ENCODE measurements around the gene TCEAL7.
A peak's percentile ranks its signal among the peaks of the same experiment; 100 is the strongest.
"Not testable (repeated sequence)": the region's sequence is repeated elsewhere in the genome, so short reads cannot be mapped to it uniquely, and the experiment has no call there.

TCEAL7 gene, protein sequence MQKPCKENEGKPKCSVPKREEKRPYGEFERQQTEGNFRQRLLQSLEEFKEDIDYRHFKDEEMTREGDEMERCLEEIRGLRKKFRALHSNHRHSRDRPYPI

DNA sequence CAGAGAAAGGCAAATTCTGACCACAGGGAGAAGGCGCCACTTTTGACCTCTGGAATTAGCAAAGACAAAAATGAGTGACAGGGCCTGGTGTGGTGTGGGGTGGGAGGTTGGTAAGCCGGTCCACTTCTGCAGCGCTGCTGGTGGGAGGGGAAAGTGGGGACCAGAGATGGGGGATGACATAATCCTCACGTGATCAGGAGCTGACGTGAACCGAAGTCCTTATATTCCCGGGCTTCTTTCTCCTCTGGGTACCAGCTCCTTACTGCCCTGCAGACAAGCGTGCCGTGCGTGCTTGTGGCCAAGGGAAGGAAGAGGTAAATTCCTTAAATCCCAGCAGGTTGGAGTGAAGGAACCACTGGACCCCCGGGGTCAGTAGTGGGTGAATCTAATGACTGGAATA lies at the start of gene TCEAL7:
TCEAL7 (plus strand) TSS at position 249 of the 400 bp plus-strand sequence. CDS start 1,165 bp downstream, outside the sequence.
- no peak for DNase-seq (ENCODE audit: low spot score)

DNA sequence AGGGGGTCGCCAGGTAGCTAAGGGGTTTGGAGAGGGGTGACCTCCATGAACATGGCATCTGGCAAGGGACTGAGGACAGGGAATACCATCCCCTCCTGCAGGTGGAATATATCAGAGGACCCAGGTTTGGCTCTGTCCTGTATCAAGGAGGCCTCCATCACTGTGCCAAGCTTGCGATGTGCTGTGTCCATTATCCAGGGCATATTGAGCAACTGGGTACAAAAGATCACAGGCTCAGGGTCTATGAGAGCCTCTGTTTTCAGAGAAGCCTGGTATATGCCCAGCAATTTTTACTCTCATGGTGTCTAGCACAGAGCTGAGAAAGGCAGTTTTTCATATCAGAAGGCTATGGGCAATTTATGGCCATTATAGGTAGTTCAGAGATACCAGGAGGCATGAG lies 36.9 kb upstream of the TCEAL7 start:
- DNase-seq (ENCODE audit: low spot score) = no peak

DNA sequence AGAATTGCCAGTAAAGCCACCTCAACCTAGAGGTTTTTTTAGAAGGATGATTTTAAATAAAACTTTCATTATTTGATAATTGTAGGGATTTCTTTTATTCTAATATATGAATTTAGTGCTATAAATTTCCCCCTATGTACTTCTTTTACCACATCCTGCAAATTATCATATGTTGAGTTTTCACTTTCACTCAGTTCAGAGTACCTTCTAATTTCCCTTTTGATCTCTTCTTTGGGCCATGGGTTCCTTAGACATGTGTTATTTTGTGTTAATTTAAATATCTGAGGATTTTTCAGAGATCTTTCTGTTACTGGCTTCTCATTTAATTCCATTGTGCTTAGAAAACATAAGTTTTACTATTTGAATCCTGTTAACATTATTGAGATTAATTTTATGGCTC lies 25.3 kb upstream of the TCEAL7 start:
- no peak for DNase-seq (ENCODE audit: low spot score)

DNA sequence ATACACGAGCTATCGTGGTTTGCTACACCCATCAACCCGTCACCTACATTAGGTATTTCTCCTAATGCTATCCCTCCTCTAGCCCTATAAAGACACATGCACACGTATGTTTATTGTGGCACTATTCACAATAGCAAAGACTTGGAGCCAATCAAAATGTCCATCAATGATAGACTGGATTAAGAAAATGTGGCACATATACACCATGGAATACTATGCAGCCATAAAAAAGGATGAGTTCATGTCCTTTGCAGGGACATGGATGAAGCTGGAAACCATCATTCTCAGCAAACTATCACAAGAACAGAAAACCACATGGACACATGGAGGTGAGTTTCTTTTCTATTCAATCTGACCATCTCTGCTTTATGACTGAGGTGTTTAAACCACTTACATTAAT lies 24.4 kb upstream of the TCEAL7 start:
- not testable (repeated sequence) for DNase-seq (ENCODE audit: low spot score)

DNA sequence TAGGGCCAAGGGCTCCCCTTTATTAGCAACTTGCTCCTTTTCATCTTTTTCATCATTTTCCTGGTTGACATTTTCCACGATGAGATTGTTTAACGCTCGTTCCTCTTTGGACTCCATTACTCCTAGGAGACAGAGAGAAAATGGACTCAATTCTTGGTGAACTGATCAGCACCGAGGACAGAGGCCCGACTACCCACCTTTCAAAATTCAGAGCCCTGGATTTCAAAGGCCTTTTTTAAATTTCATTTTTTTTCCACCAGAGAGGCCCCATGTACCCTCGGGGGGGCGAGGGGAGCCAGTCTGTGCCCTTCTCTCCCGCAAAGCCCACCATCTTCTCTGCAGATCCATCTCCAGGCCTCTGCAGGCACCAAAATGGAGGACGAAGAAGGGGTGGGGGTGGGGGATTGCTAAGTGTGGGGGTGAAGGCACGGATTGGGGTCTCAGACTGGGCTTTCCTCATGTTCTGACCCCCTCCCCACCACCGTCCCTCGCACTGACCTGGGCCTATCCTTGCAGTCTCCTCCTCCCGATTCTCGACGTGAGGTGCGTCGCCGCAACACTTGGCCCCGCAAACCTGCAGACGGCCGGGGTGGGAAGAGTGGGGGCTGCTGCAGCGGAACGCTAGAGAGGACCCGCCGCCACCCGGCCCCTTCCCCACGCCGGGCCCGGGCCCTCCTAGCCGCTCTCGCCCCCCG lies 20.0 kb upstream of the TCEAL7 start:
- no peak for DNase-seq (ENCODE audit: low spot score)

DNA sequence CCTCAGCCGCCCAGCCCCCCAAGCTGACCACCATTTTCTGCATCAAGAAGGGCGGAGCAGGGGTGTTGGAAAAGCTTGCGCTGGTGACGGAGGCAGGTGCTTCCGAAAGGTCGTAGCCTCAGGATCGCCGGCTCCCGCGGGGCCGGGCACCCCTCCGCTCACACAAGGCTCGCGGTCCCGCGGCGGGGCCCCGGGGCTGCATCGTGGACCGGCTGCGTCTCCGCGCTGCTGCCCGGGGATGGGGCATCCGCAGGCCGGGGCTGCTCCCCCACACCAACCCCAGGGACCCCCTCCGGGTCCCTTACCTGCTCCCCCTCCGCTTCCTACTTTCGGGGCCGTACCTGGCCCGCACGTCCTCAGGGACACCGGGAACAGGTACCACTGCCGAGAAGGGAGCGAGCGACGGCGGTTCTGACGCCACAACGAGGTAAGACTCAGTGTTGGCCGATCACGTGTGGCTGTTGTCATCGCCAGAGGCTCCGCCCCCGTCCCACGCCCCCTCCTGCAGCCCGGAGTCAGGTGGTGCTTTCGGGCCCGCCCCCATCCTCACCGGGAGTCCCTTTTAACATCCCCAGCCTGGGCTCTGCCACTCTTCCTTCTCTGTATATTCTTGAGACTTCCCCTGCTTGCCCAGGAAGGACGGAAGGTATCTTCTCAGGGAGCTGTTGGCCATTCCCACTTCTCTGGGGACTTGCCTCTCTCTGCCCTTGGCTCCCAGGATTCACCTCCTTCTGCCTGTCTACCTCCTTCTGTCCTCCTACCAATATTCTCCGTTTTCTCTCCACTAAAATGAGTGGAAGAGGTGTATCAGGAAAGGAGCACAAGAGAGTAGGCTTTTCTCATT lies 19.3 kb upstream of the TCEAL7 start, which contains the start of gene BEX2:
BEX2 (minus strand) TSS at position 436 of the 844 bp plus-strand sequence. CDS start 1,014 bp downstream, outside the sequence.
- peak; percentile 71 for DNase-seq (ENCODE audit: low spot score)

DNA sequence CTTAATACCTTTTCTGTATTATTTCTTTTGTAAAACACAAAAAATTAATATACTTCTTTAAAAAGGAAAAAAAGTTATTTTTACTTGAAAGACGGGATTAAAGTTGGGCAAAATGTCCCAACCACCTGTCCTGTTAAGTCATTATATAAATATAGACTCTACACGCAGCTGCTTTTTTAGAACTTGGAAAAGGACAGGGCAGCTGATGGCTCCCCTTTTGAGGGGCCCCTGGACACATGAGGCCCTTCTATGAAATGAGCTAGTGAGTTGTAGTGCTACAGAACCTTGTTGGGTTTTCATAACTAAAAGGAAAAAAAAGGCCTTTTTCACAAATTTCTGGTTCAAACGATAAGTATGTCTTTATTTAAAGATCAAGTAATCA lies 18.6 kb upstream of the TCEAL7 start:
- no peak for DNase-seq (ENCODE audit: low spot score)

DNA sequence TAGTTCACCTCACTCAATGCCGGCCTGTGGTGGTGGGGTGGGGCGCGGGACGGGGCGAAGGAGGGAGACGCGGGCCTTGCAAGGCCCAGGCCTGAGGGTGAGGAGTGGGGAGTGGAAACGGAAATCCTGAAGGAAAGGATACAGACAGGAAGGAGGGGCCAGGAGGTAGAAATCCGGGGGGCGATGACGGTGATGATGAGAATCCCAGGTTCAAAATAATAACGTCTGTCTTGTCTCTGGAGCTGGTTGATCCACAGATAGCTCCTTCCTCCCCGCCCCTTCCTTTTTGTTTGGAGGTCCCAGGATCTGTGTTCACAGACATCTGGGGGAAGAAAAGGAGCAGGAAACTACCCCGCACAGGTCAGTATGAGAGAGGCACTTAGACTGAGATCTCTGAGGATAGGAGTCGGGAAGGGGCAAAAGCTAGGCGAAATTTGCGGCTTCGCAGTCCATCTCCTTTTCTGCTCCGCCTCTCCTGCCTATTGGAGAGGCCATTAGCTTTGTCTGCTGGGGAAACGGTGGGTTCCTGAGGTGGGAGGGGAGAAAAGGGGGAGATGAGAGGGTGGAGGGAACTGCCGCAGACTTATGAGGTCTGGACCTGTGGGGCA lies 746 bp downstream of the TCEAL7 start:
- no peak for DNase-seq (ENCODE audit: low spot score)

DNA sequence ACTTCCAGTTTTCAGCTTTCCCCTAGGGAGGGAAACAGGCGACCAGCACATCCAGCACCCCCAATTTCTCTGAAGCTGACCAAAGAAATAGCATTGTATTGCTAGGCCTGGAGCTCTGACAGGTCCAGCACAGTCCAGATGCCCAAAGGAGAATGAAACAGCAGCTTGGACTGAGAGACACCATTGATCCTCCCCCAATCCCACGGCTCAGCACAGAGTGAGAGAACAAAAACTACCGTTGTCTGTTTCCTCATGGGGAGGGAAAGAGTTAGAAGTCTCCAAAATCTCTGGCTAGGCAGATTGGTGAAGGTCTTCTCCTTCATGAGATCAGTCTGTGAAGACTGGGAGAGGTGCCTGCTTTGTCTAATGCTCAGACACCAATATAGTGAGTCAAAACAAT lies 8.6 kb downstream of the TCEAL7 start:
- DNase-seq (ENCODE audit: low spot score) = no peak

DNA sequence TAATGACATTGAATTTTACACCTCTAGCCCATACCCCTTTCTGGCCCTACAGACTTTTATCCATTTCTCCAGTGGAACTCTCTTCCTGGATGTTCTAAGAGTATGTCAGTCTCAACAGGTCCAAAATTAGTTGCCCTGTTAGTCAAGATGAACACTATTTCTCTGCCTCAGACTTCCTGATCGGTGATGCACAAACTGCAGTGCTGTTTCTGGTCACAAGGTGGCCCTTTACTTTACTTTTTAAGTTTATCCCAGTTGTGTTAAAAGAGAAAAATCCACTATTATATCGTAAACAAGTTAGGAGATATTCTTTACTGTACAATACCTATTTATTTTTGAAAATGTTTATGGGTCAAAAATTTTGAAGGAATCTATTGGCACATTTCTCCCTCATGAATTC lies 13.1 kb downstream of the TCEAL7 start:
- DNase-seq (ENCODE audit: low spot score) = peak; percentile 32

DNA sequence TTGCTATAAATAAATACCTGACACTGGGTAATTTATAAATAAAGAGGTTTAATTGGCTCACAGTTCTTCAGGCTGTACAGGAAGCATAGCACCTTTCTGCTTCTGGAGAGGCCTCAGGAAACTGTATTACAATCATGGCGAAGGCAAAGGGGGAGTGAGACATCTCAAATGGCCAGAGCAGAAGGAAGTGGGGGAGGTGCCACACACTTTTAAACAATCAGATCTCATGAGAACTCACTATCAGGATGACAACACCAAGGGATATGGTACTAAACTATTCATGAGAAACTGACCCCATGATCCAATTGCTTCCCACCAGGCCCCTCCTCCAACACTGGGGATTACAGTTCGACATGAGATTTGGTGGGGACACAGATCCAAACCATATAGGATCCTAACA lies 14.6 kb downstream of the TCEAL7 start:
- DNase-seq (ENCODE audit: low spot score) = no peak

DNA sequence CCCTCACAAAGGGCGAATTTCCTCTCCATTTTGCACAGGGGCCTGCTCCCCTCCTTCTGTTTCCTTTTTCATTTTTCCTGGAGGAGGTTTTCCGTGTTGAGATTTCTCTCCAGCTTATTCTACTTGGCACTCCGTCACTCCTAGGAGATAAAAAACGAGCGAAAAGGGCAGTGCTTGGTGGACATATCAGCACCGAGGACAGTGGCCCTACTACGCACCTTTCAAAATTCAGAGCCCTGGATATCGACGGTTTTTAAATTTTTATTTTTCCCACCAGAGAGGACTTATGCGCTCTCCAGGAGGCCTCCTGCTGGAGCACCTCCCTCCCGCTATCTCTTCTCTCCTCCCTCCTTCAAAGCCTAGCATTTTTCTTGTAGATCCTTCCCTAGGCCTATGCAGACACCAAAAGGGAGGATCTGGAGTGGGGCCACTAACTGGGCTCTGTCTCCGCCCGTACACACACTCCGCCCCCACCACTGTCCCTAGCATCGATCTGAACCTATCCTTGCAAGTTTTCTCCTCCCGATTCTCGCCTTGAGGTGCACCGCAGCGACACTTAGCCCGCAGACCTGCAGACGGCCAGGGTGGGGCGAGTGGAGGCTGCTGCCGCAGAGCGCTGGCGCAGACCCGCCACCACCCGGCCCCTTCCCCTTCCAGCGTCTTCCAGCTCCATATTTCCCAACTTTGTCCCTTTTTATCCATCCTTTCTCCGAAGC lies 17.8 kb downstream of the TCEAL7 start:
- no peak for DNase-seq (ENCODE audit: low spot score)

DNA sequence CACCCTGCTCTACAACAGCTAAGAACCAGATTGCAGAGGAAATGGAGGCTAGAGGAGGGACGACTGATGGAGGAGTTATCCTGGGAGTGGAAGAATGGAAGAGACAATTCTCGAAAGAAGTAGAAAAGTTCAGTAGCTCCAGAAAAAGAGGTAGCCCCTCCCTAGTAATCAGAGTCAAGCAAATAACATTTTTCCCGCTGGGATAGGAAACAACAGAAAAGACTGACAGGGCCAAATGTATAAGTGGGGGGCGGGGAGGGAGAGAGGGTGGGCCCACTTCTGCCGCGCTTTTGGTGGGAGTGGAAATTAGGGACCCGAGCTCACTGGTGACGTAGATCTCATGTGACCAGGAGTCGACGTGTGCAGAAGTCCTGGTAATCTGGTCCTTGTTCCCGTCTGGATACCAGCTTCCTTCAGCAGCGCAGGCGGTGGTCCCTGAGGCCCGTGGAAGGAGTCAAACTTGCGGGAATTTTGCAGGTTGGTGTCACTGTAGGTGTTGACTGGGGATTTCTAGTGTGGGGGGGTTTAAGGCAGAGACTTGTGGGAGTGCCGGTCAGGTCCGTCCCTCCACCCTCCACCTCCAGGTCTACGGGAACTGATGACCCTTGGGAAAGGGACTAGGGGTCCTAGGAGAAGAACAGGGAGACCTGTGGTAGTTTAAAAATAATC lies 26.2 kb downstream of the TCEAL7 start, which contains the start of gene TCEAL9:
TCEAL9 (plus strand) TSS at position 377 of the 669 bp plus-strand sequence. CDS start 1,179 bp downstream, outside the sequence.
- peak; percentile 59 for DNase-seq (ENCODE audit: low spot score)

DNA sequence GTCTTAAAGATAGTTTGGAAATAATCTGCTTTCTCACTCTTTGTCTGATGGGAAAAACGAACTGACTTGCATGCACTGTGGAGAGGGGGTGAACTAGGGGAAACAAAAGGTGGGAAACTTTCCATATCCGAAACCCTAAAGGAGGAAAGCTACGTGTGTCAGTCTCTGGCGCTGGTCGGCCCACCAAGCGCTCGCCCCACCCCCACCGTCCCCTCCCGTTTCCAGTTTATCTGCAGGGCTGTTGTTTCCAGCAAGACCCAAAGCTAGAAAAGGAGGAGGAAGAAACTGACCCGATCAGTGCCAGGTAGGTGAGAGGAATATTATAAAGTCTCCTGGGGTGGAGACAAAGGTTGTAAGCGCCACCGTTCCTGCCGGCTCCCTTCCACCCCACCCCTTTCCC lies 26.8 kb downstream of the TCEAL7 start:
- DNase-seq (ENCODE audit: low spot score) = no peak

DNA sequence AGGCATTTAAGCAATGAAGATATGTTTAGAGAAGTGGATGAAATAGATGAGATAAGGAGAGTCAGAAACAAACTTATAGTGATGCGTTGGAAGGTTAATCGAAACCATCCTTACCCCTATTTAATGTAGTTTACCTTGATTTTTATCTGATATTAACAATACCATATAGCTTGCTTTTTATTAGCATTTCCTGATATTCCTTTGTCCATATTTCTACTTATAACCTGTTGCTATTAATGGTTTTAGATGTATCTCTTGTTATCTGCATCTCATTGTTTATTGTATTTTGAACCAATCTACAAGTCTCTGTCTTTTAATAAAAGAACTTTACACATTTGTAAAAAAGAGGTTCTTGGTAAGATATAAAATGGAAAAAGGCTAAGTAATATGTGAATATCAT lies 27.8 kb downstream of the TCEAL7 start:
- no peak for DNase-seq (ENCODE audit: low spot score)

DNA sequence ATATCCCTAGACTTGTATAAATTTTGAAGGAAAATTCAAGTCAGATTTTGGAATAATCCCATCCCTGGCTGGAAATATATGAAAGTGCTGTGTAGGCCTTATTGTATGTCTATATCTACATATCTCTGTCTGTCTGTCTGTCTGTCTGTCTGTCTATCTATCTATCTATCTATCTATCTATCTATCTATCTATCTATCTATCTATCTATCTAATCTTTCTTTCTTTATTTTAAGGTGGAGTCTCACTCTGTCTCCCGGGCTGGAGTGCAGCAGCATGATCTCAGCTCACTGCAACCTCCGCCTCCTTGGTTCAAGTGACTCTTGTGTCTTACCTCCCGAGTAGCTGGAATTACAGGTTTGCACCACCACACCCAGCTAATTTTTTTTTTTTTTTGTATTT lies 29.6 kb downstream of the TCEAL7 start:
- not testable (repeated sequence) for DNase-seq (ENCODE audit: low spot score)

DNA sequence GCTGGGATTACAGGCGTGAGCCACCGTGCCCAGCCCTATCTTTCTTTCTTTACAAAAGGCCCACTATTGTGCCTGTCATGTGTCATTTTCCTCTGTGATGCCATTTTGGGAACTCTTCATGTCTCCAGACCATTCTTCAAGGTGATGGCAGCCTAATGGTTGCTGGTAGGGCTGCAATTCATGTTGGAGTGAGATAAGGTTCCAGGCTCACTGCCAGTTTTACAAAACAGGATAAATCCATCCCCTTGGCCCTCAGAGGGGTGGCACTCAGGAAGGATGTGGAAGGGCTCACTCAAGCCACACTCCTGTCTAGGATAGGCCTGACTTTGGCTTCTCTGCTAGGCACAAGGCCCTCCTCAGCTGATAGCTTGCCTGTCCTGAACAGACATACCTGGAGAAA lies 30.1 kb downstream of the TCEAL7 start:
- DNase-seq (ENCODE audit: low spot score) = no peak

DNA sequence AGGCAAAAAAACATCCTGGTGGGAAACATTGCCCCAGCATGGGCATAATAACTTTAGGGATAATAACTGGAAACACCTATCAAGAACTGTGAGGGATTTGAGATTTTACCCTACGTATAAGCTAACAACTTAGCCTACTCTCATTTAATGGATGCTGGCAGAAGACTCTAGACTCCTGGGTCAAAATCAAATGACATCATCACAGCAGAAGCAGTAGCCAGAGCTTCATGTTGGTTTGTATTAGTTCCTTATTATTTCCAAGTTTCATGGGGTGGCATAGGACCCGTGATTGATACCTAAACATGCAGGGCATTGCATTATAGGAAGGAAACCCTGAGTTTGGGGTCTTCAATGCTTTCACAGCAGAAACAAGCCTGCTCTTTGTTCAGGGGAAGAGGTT lies 30.9 kb downstream of the TCEAL7 start:
- DNase-seq (ENCODE audit: low spot score) = no peak

DNA sequence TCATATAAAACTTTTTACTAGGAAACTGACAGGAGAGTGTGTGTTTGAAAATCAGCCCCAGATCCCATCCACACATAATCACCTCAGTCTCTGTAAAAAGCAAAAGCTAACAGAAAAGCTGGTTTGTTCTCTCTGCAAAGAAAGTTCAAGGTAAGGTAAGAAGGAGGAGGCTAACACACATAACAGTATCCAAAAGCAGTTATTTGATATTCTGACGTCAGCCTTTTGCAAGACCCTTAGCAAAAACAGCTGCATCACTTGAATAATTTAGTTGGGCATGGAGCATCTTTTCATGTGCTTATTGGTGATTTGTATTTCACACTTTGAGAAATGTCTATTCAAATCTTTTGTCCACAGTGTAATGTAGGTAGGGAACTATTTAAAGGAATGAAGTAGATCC lies 31.8 kb downstream of the TCEAL7 start:
- DNase-seq (ENCODE audit: low spot score) = no peak

DNA sequence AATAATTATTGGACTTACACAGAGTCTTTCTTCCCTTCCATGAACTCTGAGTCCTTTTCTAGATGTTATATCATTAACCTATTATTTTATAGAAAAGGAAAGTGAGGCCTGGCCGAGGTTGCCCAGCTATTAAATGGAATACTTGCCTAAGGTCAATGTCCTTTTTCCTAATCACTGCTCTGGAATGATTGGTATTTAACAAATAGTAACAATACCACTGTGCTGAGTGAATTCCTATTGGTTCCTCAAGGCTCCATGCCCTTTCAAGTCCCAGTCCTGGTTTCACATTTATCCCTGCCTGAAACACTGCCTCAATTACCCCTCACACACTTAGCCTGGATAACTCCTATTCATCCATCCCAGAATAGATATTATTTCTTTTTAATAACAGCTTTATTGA lies 32.4 kb downstream of the TCEAL7 start:
- no peak for DNase-seq (ENCODE audit: low spot score)

DNA sequence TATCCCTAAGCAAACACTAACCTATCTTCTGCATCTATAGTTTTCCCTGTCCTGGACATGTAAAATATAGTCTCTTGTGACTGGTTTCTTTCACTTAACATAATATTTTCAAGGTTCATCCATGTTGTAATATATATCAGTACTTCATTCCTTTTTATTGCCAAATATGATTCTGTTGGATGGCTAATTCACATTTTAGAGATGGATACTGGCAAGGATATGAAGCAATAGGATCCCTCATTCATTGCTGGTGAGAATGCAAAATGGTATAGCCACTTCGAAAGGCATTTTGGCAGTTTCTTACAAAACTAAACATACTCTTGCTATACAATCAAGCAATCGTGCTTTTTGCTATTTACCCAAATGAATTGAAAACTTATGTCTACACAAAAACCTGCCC lies 33.0 kb downstream of the TCEAL7 start:
- DNase-seq (ENCODE audit: low spot score) = no peak

Data from HuH-7 (cell line).